ENCODE measurements around the gene DNAL4.

Gene DNAL4

DNA sequence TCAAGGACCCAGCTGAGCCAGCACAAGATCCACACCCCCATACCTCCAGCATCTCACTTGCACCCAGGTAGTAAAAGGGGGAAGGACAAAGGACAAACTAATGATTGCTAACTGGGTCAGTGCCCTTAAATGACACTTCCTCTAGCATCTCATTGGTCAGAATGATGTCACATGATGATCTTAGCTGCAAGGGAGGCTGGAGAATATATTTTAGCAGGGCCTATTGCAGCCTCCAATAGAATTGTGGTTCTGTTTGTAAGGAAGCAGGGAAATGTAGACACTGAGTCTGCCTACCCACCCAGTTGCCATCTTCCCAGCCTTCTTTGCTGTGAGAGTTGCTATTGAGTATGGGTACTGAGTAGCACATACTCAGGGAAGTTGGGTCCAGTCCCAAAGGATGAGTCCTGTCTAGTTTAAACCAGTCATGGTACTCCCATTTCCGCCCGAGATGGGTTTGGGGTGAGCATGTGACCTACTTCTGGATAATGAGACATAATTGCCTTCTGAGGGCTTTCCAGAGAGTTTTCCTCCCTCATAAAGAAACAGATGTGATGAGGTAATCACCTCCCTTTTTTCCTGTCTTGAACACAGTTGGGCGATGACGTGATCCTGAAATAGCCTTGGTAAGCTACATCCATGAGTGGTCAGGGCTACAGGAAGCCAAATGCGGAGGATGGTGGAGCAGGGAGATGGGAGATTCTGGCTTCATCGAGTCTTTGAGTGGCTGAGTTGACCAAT is 5.5 kb upstream of the DNAL4 start:
- in situ Hi-C loops (cut with MboI; ENCODE audit: low sequenced_read_pairs, unreplicated experiment): no loop called here
- TF ChIP-seq, protein P1, sequence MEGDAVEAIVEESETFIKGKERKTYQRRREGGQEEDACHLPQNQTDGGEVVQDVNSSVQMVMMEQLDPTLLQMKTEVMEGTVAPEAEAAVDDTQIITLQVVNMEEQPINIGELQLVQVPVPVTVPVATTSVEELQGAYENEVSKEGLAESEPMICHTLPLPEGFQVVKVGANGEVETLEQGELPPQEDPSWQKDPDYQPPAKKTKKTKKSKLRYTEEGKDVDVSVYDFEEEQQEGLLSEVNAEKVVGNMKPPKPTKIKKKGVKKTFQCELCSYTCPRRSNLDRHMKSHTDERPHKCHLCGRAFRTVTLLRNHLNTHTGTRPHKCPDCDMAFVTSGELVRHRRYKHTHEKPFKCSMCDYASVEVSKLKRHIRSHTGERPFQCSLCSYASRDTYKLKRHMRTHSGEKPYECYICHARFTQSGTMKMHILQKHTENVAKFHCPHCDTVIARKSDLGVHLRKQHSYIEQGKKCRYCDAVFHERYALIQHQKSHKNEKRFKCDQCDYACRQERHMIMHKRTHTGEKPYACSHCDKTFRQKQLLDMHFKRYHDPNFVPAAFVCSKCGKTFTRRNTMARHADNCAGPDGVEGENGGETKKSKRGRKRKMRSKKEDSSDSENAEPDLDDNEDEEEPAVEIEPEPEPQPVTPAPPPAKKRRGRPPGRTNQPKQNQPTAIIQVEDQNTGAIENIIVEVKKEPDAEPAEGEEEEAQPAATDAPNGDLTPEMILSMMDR (IDR thresholded peaks at IDR 0.05; ENCODE audit: borderline replicate concordance, control extremely low read depth, extremely low read depth, insufficient read depth, missing control alignments): no peak
- no peak for DNase-seq (ENCODE audit: low spot score)

DNA sequence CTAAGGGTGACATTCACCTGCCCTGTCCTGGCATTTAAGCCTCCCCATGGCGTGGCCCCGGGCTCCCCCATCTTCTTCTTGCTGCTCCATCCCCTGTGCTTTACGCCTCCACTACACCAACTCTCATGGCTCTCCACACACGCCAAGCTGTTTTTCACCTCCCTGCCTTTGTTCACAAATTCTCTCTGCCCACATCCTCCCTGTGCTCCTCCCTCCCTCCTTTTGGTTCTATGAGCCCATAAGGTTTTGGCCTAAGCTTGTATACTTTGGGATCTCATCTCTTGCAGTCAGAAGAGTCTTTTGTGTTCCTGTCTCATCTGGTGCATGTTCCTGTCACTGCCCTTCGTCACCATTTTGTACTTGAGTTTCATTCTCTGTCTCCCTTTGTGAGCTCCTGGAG is 4.6 kb upstream of the DNAL4 start:
- TF ChIP-seq, protein P1 (IDR thresholded peaks at IDR 0.05; ENCODE audit: borderline replicate concordance, control extremely low read depth, extremely low read depth, insufficient read depth, missing control alignments): no peak
- DNase-seq (ENCODE audit: low spot score): no peak
- in situ Hi-C loops (cut with MboI; ENCODE audit: low sequenced_read_pairs, unreplicated experiment): no loop called here

DNA sequence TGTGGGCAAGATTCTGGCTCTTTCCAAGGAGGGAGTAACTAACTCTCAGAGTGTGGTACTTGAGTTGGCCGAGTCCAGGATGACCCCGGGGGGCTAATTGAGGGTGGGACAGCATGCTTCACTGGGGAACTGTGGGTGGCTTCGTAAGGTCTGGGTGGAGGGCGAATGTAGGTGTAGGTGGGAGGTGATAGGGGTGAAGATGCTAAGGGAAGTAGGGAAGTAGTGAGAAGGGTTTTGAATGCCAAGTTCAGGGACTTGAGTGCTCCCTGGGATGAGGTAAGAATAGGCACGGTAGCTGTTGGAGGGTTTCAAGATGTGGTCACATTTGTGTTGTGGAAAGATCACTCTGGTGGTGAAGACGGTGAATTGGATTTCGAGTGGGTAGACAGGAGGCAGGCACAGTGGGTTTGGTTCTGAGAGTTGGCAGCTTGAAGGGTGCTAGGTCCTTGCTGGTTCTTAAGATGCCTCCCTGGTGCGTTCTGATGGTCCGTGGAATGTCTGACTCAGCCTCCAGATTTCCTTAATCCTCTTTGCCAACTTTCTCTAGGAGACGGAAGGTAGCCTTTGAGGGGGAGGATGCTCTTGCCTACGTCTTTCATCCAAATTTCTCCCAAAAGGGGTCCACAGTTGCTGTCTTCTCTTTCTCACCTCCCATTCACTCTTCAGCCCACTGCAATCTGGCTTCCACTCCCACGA is 2.5 kb upstream of the DNAL4 start:
- no peak for DNase-seq (ENCODE audit: low spot score)
- in situ Hi-C loops (cut with MboI; ENCODE audit: low sequenced_read_pairs, unreplicated experiment): no loop called here
- TF ChIP-seq, protein P1 (IDR thresholded peaks at IDR 0.05; ENCODE audit: borderline replicate concordance, control extremely low read depth, extremely low read depth, insufficient read depth, missing control alignments): no peak

DNA sequence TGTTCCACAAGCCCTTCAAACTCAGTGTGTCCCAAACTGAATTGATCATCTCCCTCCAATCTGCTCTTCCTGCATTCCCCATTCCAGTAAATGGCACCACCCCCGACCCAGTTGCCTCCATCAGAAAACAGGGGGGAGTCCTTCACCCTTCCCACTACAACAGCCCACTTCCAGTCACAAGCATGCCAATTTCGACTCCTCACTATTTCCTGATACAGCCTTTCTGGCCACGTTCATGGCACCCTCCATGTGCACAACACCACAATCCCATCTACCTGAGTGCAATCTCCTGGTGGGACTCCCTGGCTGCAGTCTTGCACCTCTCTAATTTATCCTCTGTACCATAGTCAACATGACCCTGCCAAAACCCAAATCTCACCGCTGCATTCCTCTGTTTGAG is 1.6 kb upstream of the DNAL4 start:
- TF ChIP-seq, protein P1 (IDR thresholded peaks at IDR 0.05; ENCODE audit: borderline replicate concordance, control extremely low read depth, extremely low read depth, insufficient read depth, missing control alignments): no peak
- in situ Hi-C loops (cut with MboI; ENCODE audit: low sequenced_read_pairs, unreplicated experiment): no loop called here
- no peak for DNase-seq (ENCODE audit: low spot score)

DNA sequence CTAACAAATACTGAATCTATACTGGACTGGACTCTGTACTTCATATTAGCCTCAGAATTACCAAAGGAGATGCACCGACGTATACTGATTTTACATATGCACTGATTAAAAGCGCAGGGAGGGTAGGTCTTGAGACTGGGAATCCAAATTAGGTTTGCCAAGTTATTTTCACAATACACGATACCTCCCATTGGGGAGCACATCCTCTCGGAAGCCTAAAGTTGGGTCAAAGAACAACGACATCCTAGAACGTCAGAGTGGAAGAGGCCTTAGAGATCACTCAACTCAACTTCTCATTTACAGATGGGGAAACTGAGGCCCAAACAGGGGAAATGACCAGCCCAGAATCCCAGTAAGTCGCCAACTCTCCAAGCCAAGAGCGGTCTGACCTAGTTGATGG is 626 bp downstream of the DNAL4 start:
- in situ Hi-C loops (cut with MboI; ENCODE audit: low sequenced_read_pairs, unreplicated experiment): no loop called here
- TF ChIP-seq, protein P1 (IDR thresholded peaks at IDR 0.05; ENCODE audit: borderline replicate concordance, control extremely low read depth, extremely low read depth, insufficient read depth, missing control alignments): no peak
- DNase-seq (ENCODE audit: low spot score): no peak

DNA sequence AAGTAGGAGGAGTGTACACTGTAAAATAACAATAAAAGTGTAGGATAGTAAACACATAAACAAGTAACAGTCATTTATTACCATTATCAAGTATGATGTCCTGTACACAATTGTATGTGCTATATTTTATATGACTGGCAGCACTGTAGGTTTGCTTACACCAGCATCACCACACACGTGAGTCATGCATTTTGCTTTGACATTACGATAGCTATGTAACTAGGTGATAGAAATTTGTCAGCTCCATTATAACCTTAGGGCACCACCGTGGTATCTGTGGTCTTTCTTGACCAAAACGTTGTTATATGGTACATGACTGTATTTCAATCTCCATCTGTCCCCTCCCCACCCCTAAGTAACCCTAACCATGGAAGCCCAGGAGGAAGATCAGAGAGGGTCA is 1.1 kb downstream of the DNAL4 start:
- no peak for DNase-seq (ENCODE audit: low spot score)
- TF ChIP-seq, protein P1 (IDR thresholded peaks at IDR 0.05; ENCODE audit: borderline replicate concordance, control extremely low read depth, extremely low read depth, insufficient read depth, missing control alignments): no peak
- in situ Hi-C loops (cut with MboI; ENCODE audit: low sequenced_read_pairs, unreplicated experiment): no loop called here
